SJCRH30 (cell line): Measurements from ENCODE around the gene PRRG3. TPM values are rescaled to one million over a fixed set of nuclear protein-coding genes. Genes with fewer than 3 reads are reported as not detected.
"Not testable (repeated sequence)": the region's sequence is repeated elsewhere in the genome, so short reads cannot be mapped to it uniquely, and the experiment has no call there.

Experiments
- DNase-seq, 2 experiments: peaks; one replicate each; pipeline ENCODE4 v3.0.0-alpha.2; 2015 to 2020
- H3K27ac ChIP-seq: fragments of 250-450 bp; sonication (Bioruptor Pico); 2 replicates; pipeline ENCODE4 v1.5.1; 2020; ENCODE audit warnings: mild to moderate bottlenecking, moderate library complexity
- H3K27me3 ChIP-seq: fragments of 250-450 bp; sonication (Bioruptor Pico); 2 replicates; pipeline ENCODE4 v1.5.1; 2020; ENCODE audit warnings: mild to moderate bottlenecking, moderate library complexity
- H3K36me3 ChIP-seq: fragments of 250-450 bp; sonication (Bioruptor Pico); 2 replicates; pipeline ENCODE4 v1.5.1; 2020; ENCODE audit warnings: mild to moderate bottlenecking, moderate library complexity
- H3K4me1 ChIP-seq: fragments of 250-450 bp; sonication (Bioruptor Pico); 2 replicates; pipeline ENCODE4 v1.5.1; 2020; ENCODE audit warnings: mild to moderate bottlenecking, moderate library complexity
- H3K4me3 ChIP-seq: fragments of 250-450 bp; sonication (Bioruptor Pico); 2 replicates; pipeline ENCODE4 v1.5.1; 2020; ENCODE audit warnings: mild to moderate bottlenecking, moderate library complexity
- H3K9me3 ChIP-seq: fragments of 250-450 bp; sonication (Bioruptor Pico); replicated peaks from 2 replicates; pipeline ENCODE4 v1.5.1; 2020; ENCODE audit warnings: mild to moderate bottlenecking, moderate library complexity
- total RNA-seq: library from RNA; depleted of rRNA; stranded (reverse); fragments of >200 nt; shearing (Covaris generic); gene quantifications from 2 replicates; pipeline ENCODE4 v1.2.3, GENCODE V29; 2014; rRNA removed

The PRRG3 gene
- total RNA-seq = not detected in 2 replicates

- Histone ChIP-seq H3K4me3 (no peak within 1 kb of the TSS), H3K4me1 (no peaks in the 10 kb centered on the region), H3K9me3 (no peaks in the 10 kb centered on the region), H3K27ac (no peak within 1 kb of the TSS), H3K27me3 (no peaks in the 10 kb centered on the region), H3K36me3 (no peaks in the 10 kb centered on the region)
- DNase-seq = no peak
Measured at GRCh38 chrX:151694661-151695582, at the start of gene PRRG3. Gene PRRG3, plus strand, starts transcription at chrX:151695458. Its CDS starts 3,357 bp downstream, at chrX:151698815.

- H3K36me3 ChIP-seq = no peaks in the 10 kb centered on the region
Measured at GRCh38 chrX:151675121-151675746, 20.0 kb upstream of the PRRG3 start.

GRCh38 chrX:151676196-151676595, 19.1 kb upstream of the PRRG3 start:
- H3K27ac ChIP-seq = no peak overlapping the region
- H3K9me3 ChIP-seq = no peaks in the 10 kb centered on the region
- no peaks in the 10 kb centered on the region for H3K4me1 ChIP-seq
- no peak for DNase-seq
- no peak overlapping the region for H3K4me3 ChIP-seq
- H3K36me3 ChIP-seq = no peaks in the 10 kb centered on the region
- H3K27me3 ChIP-seq = no peaks in the 10 kb centered on the region

More at GRCh38 chrX:151675121-151675746, 20.0 kb upstream of the PRRG3 start:
- no peaks in the 10 kb centered on the region for H3K4me1 ChIP-seq
- no peaks in the 10 kb centered on the region for H3K27me3 ChIP-seq
- H3K27ac ChIP-seq = no peak overlapping the region
- no peak for DNase-seq
- H3K9me3 ChIP-seq = no peaks in the 10 kb centered on the region
- H3K4me3 ChIP-seq = no peak overlapping the region

GRCh38 chrX:151679798-151680402, 15.4 kb upstream of the PRRG3 start:
- Histone ChIP-seq H3K27me3 (no peaks in the 10 kb centered on the region), H3K36me3 (no peaks in the 10 kb centered on the region), H3K9me3 (no peaks in the 10 kb centered on the region), H3K4me1 (no peaks in the 10 kb centered on the region), H3K4me3 (no peak overlapping the region), H3K27ac (no peak overlapping the region)
- no peak for DNase-seq

GRCh38 chrX:151680805-151681204, 14.5 kb upstream of the PRRG3 start:
- Histone ChIP-seq H3K4me3 (no peak overlapping the region), H3K4me1 (no peaks in the 10 kb centered on the region), H3K36me3 (no peaks in the 10 kb centered on the region), H3K9me3 (no peaks in the 10 kb centered on the region), H3K27me3 (no peaks in the 10 kb centered on the region), H3K27ac (no peak overlapping the region)
- DNase-seq = peak; percentile 24 to 65

- H3K36me3 ChIP-seq = no peaks in the 10 kb centered on the region
- no peaks in the 10 kb centered on the region for H3K4me1 ChIP-seq
- no peak overlapping the region for H3K27ac ChIP-seq
- H3K4me3 ChIP-seq = no peak overlapping the region
- no peaks in the 10 kb centered on the region for H3K9me3 ChIP-seq
- no peaks in the 10 kb centered on the region for H3K27me3 ChIP-seq
- no peak for DNase-seq
Measured at GRCh38 chrX:151687635-151688034, 7.6 kb upstream of the PRRG3 start.

GRCh38 chrX:151688695-151689094, 6.6 kb upstream of the PRRG3 start:
- Histone ChIP-seq H3K27me3 (no peaks in the 10 kb centered on the region), H3K4me3 (no peak overlapping the region), H3K9me3 (no peaks in the 10 kb centered on the region), H3K4me1 (no peaks in the 10 kb centered on the region), H3K27ac (no peak overlapping the region), H3K36me3 (no peaks in the 10 kb centered on the region)
- DNase-seq = no peak

- Histone ChIP-seq H3K36me3 (no peaks in the 10 kb centered on the region), H3K4me3 (no peak overlapping the region), H3K27me3 (no peaks in the 10 kb centered on the region), H3K9me3 (no peaks in the 10 kb centered on the region), H3K4me1 (no peaks in the 10 kb centered on the region), H3K27ac (no peak overlapping the region)
- DNase-seq = no peak
Measured at GRCh38 chrX:151692825-151693224, 2.4 kb upstream of the PRRG3 start.

GRCh38 chrX:151694121-151694520, 1.1 kb upstream of the PRRG3 start:
- H3K9me3 ChIP-seq = no peaks in the 10 kb centered on the region
- H3K27ac ChIP-seq = no peak overlapping the region
- no peak for DNase-seq

GRCh38 chrX:151695583-151696340, 504 bp downstream of the PRRG3 start:
- DNase-seq = no peak
- H3K27ac ChIP-seq = no peak overlapping the region
- no peaks in the 10 kb centered on the region for H3K4me1 ChIP-seq

More at GRCh38 chrX:151694121-151694520, 1.1 kb upstream of the PRRG3 start:
- no peaks in the 10 kb centered on the region for H3K4me1 ChIP-seq
- H3K27me3 ChIP-seq = no peaks in the 10 kb centered on the region
- H3K36me3 ChIP-seq = no peaks in the 10 kb centered on the region
- H3K4me3 ChIP-seq = no peak overlapping the region

GRCh38 chrX:151697082-151697481, 1.8 kb downstream of the PRRG3 start:
- not testable (repeated sequence) for H3K9me3 ChIP-seq, H3K4me3 ChIP-seq, H3K27ac ChIP-seq, H3K36me3 ChIP-seq, DNase-seq, H3K4me1 ChIP-seq, H3K27me3 ChIP-seq

More at GRCh38 chrX:151695583-151696340, 504 bp downstream of the PRRG3 start:
- no peaks in the 10 kb centered on the region for H3K27me3 ChIP-seq
- no peaks in the 10 kb centered on the region for H3K9me3 ChIP-seq
- no peak overlapping the region for H3K4me3 ChIP-seq
- H3K36me3 ChIP-seq = no peaks in the 10 kb centered on the region

GRCh38 chrX:151697522-151697921, 2.3 kb downstream of the PRRG3 start:
- Histone ChIP-seq H3K27ac (no peak overlapping the region), H3K4me3 (no peak overlapping the region), H3K27me3 (no peaks in the 10 kb centered on the region), H3K4me1 (no peaks in the 10 kb centered on the region), H3K36me3 (no peaks in the 10 kb centered on the region), H3K9me3 (no peaks in the 10 kb centered on the region)
- DNase-seq = no peak

GRCh38 chrX:151698485-151698884, 3.2 kb downstream of the PRRG3 start:
- H3K4me3 ChIP-seq = no peak overlapping the region
- no peak for DNase-seq
- H3K4me1 ChIP-seq = no peaks in the 10 kb centered on the region
- H3K9me3 ChIP-seq = no peaks in the 10 kb centered on the region
- H3K27ac ChIP-seq = no peak overlapping the region
- no peaks in the 10 kb centered on the region for H3K27me3 ChIP-seq
- H3K36me3 ChIP-seq = no peaks in the 10 kb centered on the region

GRCh38 chrX:151699746-151700145, 4.5 kb downstream of the PRRG3 start:
- H3K4me3 ChIP-seq = no peak overlapping the region
- no peak overlapping the region for H3K27ac ChIP-seq
- no peaks in the 10 kb centered on the region for H3K27me3 ChIP-seq
- H3K4me1 ChIP-seq = no peaks in the 10 kb centered on the region
- H3K36me3 ChIP-seq = no peaks in the 10 kb centered on the region
- DNase-seq = no peak
- no peaks in the 10 kb centered on the region for H3K9me3 ChIP-seq
